ENCODE data around the gene ABCC3. TPM values are rescaled to one million over a fixed set of nuclear protein-coding genes. Genes with fewer than 3 reads are reported as not detected.

The ABCC3 gene
- total and polyA plus RNA-seq, 9 of the 15 experiments (the other 6 are each of a cell fraction or from before 2014, with no cell fraction given): 0.03 to 1.6 (median 0.42) TPM; not detected in 5

DNA sequence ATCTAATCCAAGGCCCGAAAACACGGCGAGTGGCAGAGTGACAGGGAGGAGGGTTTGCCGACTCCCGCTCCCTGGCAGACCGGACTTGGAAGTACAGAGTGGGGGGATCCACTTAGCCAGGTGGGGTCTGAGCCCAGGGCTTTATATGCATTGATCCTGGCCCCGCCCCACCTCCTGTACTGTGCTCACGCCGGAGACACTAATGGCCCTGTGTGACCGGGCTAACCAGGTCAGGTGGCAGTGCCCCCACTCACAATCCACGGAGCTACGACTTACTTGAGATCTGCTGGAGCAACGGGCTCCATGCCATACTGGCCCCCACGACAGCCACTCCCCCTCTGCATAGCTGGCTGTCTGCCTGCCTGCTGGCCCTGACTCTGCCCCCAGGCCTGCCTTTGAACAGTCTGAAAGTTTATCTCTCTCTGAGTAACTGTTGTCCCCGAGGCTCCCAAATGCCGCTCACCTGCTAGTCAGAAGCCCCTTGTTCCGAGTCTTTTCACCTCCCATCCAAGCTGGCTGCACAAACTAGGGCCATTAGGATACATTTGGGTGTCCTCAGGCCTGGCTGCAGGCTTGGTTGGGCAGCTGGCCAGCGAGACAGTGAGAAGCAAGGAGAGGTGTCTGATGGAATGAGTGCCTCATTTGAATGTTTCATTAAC lies 46.2 kb upstream of the ABCC3 start (continued):
- TF ChIP-seq BDP1 (IDR thresholded peaks at IDR 0.05; ENCODE audit: insufficient read depth, insufficient read length) (no peak), ZBTB40 (IDR thresholded peaks at IDR 0.05) (no peak), ZBTB40 (CRISPR knock-in tag; IDR thresholded peaks at IDR 0.05) (no peak), SETDB1 (IDR thresholded peaks at IDR 0.05; ENCODE audit: low read length) (no peak), KLF6 (CRISPR knock-in tag; IDR thresholded peaks at IDR 0.05; ENCODE audit: borderline replicate concordance) (no peak), ZNF512 (tag; IDR thresholded peaks at IDR 0.05) (no peak), MAFG (tag; conservative IDR thresholded peaks at IDR 0.05) (no peak)
